Stimulated activated CD8-positive, alpha-beta memory T cell treated with anti-CD3 and anti-CD28 coated beads, Interleukin-4, amount 100 ng/mL, for 1 hour (primary cell): ENCODE measurements around the gene DIDO1.

Source experiments
- DNase-seq, 2 donors: peaks; one replicate each; pipeline ENCODE4 v3.0.0-alpha.2; 2020; ENCODE audit warnings: low read depth in 2 of 2, low spot score in 1 of 2

DIDO1 gene

DNA sequence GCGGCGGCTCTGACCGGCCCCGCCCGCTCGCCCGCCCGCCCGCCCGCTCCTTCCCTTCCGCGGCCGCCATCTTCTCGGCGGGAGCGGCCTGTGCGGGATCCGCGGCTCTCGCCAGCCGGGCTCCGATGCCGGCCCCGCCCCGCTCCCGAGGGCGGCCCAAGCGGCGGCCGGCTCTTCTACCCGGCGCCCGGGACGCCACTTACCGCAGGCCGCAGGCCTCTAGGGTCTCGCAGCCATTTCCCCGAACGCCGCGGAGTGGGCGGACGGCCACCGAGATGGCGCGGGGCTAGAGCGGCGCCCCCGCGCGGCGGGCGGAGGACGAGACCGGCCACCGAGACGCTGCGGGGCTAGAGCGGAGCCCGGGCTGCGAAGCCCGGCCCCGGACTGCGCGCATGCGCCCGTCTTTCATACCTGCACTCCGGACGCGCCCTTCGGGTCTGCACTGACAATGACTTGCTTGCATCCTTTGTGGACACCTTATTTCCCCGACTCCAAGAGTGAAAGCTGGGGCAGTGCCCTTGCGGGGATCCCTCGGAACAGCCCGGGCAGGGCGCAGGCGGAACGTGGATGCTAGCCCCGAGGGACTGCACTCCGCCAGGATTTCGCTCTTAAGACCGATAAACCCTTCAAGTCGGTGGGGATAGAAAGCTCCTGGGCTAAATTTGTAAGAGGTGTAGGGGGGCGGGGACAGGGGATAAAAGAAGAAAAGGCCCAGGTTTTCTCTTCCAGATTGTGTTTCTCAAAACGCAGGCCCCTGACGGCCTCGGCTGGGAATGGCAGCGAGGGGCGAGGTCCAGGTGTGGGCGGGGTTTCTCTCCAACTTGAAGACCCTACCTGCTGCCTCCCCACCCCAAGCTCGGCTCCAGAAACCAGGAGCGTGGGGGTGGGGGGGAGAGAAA is at the start of gene DIDO1:
DIDO1 (minus strand) TSS at position 277 of the 899 bp plus-strand sequence.
- DNase-seq, result peak; percentile 71 to 81

DNA sequence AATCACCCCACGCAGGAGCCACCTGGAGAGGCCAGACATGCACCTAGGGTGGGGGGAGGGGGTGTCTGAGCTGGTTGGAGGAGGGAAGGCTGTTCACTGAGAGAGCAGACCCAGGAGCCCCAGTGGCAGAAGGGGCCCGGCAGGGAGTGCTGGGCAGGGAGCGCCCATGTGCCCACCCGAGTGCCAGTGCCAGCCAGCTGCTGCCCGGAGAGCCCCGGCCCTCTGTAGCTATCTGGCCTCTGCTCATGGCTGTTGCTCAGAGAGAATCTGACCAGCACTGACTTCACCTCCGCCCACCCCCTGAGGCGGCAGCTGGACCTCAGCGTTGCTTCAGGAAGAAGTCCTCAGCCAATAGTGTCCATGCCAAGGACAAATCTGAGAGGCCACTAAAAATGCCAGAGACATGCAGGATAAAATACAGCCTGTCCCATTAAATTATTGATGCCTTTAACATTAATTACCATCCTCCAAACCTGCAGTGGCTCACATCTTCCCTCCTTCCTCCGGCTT is 49.0 kb upstream of the DIDO1 start:
- DNase-seq, result no peak

DNA sequence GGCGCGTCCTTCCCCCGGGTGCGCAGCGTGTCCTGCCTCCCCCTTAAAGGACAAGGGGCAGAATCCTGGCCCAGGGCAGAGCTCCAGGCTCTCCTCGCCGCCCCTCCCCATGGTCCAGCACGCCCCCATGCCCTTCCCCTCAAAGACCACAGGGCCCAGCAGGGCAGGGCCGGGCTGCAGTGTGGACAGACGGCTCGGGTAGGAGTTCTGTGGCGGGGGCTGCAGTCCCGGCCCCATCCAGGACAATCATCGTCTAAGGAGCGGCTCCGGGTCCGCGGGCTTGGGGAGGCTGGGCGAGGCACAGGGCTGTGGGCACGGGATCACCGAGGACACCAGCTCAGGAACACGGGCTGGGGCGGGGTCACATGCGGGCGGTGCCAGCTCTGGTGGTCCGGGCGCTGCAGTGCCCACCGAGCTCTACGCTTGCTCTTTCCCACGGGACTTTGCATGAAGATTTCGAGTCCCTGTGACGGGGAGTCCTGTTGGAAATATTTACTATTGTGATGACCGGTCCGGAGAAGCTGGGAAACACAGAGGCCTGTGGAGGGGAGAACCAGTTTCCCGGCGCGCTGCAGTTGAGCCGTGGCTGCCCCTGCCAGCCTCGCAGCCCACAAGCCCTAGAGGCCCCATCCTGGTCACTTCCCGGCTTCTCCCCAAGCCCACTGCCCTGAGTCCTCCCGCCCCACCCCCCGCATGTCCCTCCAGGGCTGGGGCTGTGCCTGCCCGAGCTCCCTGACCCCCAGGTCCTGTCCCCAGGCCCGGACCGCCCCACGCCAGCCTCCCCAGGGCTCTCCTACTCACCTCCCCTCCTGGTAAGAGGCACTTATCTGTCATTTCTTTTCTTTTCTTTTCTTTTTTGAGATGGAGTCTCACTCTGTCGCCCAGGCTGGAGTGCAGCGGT is 46.8 kb upstream of the DIDO1 start:
- no peak for DNase-seq

DNA sequence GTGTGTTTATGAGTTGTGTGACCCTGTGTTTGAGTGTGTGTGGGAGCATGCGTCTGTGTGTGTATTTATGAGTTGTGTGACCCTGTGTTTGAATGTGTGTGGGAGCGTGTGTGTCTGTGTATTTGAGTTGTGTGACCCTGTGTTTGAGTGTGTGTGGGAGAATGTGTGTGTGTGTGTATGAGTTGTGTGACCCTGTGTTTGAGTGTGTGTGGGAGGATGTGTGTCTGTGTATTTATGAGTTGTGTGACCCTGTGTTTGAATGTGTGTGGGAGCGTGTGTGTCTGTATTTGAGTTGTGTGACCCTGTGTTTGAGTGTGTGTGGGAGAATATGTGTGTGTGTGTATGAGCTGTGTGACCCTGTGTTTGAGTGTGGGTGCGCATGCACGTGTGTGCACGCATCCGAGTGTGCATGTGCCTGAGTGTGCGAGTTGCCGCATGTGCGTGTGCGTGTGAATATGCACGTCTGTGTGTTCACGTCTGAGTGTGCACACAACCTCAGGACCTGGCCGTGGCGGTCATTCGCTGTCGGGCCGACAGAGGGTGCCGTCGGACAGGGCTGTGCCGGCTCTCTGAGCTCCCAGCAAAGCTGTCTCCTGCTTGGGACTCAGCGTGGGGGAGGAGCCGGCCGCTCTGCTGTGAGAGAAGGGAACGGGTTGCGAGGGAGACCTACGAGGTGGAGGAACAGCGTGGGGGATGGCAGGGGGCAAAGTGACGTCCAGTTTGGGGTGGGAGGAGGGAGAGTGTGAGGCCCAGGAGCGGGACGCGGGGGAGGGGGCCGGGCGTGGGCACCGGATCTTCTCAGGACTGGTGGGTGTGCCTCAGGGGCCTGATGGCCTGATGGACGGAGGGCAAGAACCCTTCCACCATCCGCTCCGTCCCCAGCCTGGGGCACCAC is 45.9 kb upstream of the DIDO1 start:
- peak; percentile 51 to 76 for DNase-seq

DNA sequence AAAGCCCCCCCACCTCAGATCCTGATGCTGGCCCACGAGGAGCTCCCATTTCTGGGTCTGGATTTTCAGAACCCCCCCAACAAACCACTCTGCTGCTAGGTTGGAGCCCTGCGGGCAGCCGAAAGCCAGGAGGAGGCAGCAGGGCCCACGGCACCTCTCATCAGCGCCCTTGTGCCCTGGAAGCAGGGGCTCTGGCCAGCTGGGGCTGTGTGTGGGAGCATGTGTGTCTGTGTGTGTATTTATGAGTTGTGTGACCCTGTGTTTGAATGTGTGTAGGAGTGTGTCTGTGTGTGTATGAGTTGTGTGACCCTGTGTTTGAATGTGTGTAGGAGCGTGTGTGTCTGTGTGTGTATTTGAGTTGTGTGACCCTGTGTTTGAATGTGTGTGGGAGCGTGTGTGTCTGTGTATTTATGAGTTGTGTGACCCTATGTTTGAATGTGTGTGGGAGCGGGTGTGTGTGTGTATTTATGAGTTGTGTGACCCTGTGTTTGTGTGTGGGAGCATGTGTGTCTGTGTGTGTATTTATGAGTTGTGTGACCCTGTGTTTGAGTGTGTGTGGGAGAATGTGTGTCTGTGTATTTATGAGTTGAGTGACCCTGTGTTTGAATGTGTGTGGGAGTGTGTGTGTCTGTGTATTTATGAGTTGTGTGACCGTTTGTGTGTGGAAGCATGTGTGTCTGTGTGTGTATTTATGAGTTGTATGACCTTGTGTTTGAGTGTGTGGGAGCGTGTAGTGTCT is 45.1 kb upstream of the DIDO1 start:
- DNase-seq, result no peak

DNA sequence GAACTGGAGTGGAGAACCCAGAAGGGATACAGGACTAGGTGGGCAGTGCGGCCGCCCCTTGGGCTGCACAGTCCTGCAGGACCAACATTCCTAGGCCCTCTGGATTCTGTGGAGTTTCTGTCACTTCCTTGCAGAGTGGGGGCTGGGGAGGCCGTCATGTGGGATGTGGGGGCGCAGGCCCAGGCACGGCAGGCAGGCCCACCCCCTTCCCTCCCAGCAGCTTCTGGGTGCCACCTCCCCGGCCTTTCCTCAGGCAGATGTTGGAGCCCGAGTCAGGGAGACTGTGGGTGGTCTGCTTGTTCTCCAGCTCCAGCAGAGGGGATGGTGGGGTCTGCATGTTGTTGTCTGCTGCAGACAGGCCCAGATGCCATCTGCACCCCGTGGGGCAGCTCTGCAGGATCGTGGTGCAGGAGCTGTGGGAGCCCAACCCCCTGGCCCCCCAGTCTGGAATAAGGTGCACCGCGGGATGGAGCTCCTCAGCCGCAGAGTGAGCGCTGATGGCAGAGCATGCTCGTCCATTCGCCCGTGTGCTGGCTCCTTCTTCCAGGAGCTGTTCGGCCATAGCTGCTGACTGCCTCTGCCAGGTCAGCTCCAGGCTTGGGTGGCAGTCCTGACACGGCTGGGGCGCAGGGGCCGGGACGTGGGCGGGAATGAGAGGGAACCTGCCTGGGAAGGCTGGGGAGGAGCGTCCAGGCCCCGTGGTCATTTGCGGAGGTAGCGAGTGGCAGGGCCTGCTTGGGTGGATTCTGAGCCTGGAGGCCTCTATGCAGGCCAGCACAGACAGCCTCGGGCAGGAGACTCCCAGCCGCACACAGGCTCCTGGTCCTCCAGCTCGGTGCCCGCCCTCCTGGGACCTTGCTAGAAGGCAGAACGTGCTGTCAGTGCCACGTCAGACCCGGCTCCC is 44.3 kb upstream of the DIDO1 start:
- DNase-seq, result no peak

DNA sequence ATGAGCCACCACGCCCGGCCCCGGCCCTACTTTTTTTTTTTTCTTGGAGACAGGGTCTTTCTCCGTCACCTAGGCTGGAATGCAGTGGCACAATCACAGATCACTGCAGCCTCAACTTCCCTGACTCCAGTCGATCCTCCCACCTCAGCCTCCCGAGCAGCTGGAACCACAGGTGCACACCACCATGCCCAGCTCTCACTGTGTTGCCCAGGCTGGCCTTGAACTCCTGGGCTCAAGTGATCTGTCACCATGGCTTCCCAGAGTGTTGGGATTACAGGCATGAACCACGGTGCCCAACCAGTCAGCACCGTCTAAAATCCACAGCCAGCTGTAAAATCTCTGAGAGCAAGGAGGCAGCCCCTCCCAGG is 43.6 kb upstream of the DIDO1 start:
- no peak for DNase-seq

DNA sequence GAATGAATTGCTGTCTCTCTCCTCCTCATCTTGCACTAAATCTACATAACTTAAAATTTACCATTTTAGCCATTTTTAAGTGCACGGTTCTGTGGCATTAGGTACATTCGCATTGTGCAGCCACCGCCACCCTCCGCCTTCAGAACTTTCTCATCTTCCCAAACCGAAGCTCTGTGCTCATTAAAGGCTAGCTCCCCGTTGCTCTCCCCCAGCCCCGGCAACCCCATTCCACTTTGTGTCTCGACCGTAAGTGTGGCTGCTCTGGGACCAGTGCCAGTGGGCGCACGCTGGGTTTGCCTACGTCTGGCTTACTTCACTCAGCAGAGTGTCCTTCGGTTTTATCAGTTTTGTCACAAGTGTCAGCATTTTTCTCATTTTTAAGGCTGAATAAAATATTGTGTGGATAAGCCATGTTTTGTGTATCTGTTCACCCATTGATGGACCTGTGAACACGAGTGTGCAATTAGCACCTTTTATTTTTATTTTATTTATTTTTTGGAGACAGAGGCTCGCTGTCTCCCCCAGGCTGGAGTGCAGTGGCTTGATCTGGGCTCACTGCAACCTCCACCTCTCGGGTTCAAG is 43.0 kb upstream of the DIDO1 start:
- no peak for DNase-seq

DNA sequence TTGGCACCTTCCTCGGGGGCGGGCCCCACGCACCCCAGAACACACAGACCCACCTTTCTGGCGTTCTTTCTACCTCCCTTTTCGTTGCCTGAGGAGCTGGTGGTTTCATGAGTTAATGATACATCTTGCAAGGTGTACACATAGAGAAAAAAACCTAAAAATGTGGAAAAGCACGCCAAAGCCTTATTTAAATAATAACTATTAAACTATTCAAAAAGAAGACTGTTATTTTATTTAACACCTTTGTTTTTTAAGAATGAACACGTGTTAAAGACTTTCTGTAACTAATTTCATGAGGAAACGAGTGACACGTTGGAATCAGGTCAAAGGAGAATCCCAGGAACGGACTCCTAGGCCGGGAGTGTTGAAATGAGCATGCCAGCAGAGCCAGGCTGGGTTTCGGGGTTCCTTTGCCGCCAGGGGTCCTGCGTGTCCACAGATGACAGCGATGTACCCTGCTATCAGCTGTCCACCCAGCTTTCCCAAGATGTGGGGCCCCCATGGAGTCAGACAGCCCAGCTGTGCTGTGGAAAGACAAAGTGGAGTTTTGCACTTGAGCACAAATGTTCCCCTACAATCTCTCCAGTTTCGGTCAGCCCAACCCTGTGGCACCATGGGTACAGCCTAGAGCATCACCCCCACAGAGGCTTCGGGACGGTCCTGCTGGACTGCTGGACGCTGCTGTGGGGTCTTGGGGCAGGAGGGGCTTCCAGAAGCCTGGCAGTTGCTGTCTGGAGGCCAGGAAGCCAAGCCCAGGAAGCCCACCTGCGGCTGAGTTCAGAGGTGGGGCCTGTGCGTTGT is 42.3 kb upstream of the DIDO1 start:
- DNase-seq, result no peak

DNA sequence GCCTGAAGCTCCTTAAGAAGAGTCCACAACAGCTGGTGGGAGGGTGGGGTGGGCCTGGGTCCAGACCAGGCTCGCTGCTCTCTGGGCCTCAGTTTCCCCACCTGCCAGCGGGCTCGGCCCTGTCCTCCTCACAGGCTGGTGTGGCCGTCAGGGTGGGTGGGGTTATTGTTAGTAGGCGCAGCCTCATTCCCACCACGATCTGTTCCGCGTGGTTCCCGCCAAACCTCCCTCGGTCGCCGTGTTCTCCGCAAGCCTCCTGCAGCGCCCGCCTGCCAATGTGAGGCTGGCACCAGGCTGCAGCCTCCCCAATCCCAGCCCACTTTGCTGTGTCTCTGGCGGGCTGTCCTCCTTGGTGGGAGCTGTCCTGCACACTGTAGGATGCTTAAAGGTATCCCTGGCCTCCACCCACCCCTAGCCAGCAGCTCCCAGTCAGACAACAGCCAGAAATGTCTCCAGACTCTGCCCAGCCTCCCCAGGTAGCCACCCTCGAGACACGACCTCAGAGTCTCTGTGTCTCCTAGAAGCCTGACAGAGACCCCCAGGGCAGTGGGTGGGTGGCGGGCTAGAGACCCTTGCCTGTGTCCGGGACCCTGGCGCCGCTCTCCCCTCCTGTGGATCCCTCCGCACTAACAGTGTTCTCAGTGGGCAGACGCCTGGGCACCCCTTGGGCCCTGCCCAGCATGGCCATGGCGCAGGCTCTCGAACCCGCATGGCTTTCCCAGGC is 41.5 kb upstream of the DIDO1 start:
- no peak for DNase-seq

DNA sequence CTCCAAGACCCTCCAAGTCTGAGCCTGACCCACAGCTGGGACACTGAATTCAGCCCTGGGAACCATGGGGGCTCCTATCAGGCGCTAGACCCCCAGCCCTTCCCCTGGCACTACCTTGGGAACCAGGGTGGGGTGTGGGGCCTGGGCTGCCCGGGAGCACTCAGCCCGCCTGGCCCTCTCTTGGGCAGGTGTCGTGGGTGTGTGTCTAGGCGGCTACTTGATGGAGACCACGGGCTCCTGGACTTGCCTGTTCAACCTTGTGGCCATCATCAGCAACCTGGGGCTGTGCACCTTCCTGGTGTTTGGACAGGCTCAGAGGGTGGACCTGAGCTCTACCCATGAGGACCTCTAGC is 40.8 kb upstream of the DIDO1 start:
- DNase-seq, result no peak

DNA sequence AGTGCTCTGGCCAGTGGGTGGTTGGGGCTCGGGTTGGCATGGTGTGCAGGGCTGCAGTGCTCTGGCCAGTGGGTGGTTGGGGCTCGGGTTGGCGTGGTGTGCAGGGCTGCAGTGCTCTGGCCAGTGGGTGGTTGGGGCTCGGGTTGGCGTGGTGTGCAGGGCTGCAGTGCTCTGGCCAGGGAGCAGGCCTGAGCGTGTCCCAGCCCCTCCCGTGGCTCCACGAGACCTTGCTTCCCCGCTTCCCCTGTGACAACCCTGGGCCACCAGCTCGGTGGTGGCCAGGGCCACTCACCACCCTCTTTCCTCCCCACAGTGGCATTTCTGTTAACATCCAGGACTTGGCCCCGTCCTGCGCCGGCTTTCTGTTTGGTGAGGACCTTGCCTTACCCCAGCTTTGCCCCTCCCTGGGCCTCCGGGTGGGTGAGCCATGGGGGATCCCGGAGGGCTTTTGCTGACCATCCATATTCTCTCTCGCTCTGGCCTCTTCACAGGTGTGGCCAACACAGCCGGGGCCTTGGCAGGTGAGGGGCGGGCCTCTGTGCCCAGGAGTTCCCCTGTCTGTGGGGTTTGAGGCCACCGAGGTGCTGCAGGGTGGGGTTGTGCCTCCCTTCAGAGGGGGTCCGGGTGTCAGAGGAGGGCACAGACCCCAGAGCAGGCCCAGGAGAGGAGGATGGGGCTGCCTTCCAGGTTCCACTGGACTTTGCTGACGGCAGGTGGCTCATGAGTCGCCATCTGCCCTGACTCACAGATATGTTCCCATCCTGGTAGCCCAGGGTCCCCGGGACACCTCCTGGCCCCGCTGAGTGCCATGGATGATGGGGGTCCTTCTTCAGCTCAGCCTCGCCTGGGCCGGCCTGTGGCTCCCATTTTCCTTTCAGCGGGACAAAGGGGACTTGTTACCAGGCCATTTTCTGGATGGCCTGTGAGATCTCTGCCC is 40.2 kb upstream of the DIDO1 start:
- no peak for DNase-seq

DNA sequence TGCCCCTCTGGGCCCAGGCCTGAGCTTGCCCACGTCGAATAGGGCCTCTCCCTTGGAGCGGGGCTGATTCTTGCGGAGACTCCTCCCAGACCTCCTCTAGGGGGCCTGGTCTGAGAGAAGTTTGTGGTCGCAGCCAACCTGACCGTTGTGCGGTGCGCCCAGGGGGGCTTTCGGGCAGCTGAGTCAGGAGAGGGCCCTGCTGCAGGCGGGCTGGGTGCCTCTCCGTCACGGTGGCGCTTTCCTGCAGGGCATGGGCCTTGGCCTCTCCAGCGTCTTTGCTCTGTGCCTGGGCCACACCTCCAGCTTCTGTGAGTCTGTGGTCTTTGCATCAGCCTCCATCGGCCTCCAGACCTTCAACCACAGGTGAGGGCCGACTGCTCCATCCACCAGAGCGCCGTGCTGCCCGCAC is 39.1 kb upstream of the DIDO1 start:
- no peak for DNase-seq

DNA sequence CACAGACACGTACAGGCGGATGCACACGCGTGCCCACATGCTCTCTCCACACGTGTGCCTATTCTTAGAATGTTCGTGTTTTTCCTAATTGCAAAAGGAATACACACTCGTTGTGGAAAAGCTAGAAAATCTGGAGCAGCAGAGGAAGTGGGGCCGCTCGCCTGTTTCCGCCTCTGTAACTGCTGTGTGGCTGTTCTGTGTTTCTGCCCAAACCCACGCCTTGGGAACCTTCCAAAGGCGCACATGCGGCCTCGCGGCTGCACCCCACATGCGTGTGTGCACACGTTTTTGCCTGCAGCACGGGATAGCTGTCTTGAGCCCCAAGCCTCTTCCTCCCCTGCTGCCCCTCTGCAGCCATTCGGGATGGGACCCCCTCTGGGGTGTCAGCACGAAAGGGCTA is 38.4 kb upstream of the DIDO1 start:
- no peak for DNase-seq

DNA sequence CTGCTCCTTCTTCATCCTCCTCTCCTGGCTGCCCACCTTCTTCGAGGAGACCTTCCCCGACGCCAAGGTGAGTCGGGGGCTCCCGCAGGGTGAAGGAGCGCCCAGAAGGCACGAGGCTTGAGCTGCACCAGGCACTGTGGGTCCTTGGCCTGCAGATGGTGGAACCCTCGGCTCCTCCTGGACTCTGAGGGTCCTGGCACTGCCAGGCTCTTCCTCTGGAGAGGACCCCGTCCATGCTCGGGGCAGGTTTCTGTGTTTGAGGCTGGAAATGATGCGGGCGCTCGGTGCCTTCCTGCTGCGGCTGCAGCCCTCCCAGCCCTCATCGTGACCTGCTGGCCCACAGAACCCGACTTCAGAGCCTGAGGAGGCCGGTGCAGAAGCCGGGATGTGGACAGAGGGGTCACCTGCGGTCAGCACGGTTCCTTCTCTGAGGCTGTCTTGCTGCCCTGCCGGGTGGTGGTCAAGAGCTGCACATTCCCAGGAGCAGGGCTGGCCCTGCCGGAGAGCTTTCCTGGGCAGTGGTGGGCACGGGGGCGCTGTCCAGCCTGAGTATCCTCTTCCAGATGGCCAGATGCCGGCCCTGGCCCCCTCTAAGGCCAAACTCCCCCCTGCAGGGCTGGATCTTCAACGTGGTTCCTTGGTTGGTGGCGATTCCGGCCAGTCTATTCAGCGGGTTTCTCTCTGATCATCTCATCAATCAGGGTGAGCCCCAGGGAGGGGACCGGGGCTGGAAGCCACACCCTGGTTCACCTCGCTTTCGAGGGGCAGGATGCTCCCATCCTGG is 37.5 kb upstream of the DIDO1 start:
- no peak for DNase-seq
